ENCODE data around the gene GASK1A.

GASK1A gene

GRCh38 chr3:42982645-42983412 is 3.7 kb downstream of the GASK1A start:
- no peak for DNase-seq (ENCODE audit: low read depth in 2 of 2)

GRCh38 chr3:42983927-42984326 is 4.8 kb downstream of the GASK1A start:
- no peak for DNase-seq (ENCODE audit: low read depth in 2 of 2)

GRCh38 chr3:42984701-42985100 is 5.6 kb downstream of the GASK1A start:
- DNase-seq (ENCODE audit: low read depth in 2 of 2) = no peak

GRCh38 chr3:42988097-42988496 is 9.0 kb downstream of the GASK1A start:
- no peak for DNase-seq (ENCODE audit: low read depth in 2 of 2)

GRCh38 chr3:42988566-42988965 is 9.5 kb downstream of the GASK1A start:
- DNase-seq (ENCODE audit: low read depth in 2 of 2) = no peak

- no peak for DNase-seq (ENCODE audit: low read depth in 2 of 2)
These were observed 12.5 kb downstream of the GASK1A start for GRCh38 chr3:42991341-42992315.

- no peak for DNase-seq (ENCODE audit: low read depth in 2 of 2)
These were observed 15.5 kb downstream of the GASK1A start for GRCh38 chr3:42994595-42994994.

GRCh38 chr3:42996021-42996420 is 16.9 kb downstream of the GASK1A start:
- no peak for DNase-seq (ENCODE audit: low read depth in 2 of 2)

- no peak for DNase-seq (ENCODE audit: low read depth in 2 of 2)
These were observed 17.5 kb downstream of the GASK1A start for GRCh38 chr3:42996633-42997075.

- no peak for DNase-seq (ENCODE audit: low read depth in 2 of 2)
These were observed 20.1 kb downstream of the GASK1A start for GRCh38 chr3:42999212-42999611.

- no peak for DNase-seq (ENCODE audit: low read depth in 2 of 2)
These were observed 20.5 kb downstream of the GASK1A start for GRCh38 chr3:42999632-43000031.

GRCh38 chr3:43000387-43000786 is 21.3 kb downstream of the GASK1A start:
- no peak for DNase-seq (ENCODE audit: low read depth in 2 of 2)

GRCh38 chr3:43001094-43001553 is 22.0 kb downstream of the GASK1A start:
- DNase-seq (ENCODE audit: low read depth in 2 of 2) = no peak

GRCh38 chr3:43001556-43002121 is 22.5 kb downstream of the GASK1A start:
- no peak for DNase-seq (ENCODE audit: low read depth in 2 of 2)

- no peak for DNase-seq (ENCODE audit: low read depth in 2 of 2)
These were observed 25.2 kb downstream of the GASK1A start for GRCh38 chr3:43004282-43004681.

GRCh38 chr3:43005253-43005652 is 26.1 kb downstream of the GASK1A start:
- no peak for DNase-seq (ENCODE audit: low read depth in 2 of 2)

- no peak for DNase-seq (ENCODE audit: low read depth in 2 of 2)
These were observed 26.9 kb downstream of the GASK1A start for GRCh38 chr3:43005981-43006380.

GRCh38 chr3:43006825-43007224 is 27.7 kb downstream of the GASK1A start:
- DNase-seq (ENCODE audit: low read depth in 2 of 2) = no peak

GRCh38 chr3:43009547-43009946 is 30.4 kb downstream of the GASK1A start:
- DNase-seq (ENCODE audit: low read depth in 2 of 2) = no peak

GRCh38 chr3:43010638-43011037 is 31.5 kb downstream of the GASK1A start:
- no peak for DNase-seq (ENCODE audit: low read depth in 2 of 2)

GRCh38 chr3:43011638-43012037 is 32.5 kb downstream of the GASK1A start:
- DNase-seq (ENCODE audit: low read depth in 2 of 2) = no peak

GRCh38 chr3:43012174-43012573 is 33.1 kb downstream of the GASK1A start:
- DNase-seq (ENCODE audit: low read depth in 2 of 2) = no peak
